Endodermal cell (in vitro differentiated cells): ENCODE measurements around the gene DDX49. TPM values are rescaled to one million over a fixed set of nuclear protein-coding genes. Genes with fewer than 3 reads are reported as not detected.

Experiments
- DNase-seq: peaks from one replicate; pipeline ENCODE4 v3.0.0-alpha.2; 2017
- H3K27ac ChIP-seq: 2 replicates; pipeline ENCODE4 v1.5.1; 2013; ENCODE audit warnings: mild to moderate bottlenecking, low read depth, low read length, moderate library complexity
- H3K27me3 ChIP-seq: 2 replicates; pipeline ENCODE4 v1.6.1; 2013; ENCODE audit warnings: mild to moderate bottlenecking, low read length, moderate library complexity; ENCODE audit not compliant: insufficient read depth, control insufficient read depth, poor library complexity, severe bottlenecking
- H3K36me3 ChIP-seq: 2 replicates; pipeline ENCODE4 v1.7.0; 2013; ENCODE audit warnings: mild to moderate bottlenecking, low read length, moderate library complexity; ENCODE audit not compliant: control insufficient read depth, insufficient read depth
- H3K4me1 ChIP-seq: one replicate; pipeline ENCODE4 v1.7.0; 2013; ENCODE audit warnings: low read length; ENCODE audit not compliant: control insufficient read depth, insufficient read depth
- H3K4me3 ChIP-seq: 2 replicates; pipeline ENCODE4 v1.5.1; 2013; ENCODE audit warnings: mild to moderate bottlenecking, low read length, moderate library complexity
- H3K9ac ChIP-seq: 2 replicates; pipeline ENCODE4 v1.6.1; 2013; ENCODE audit warnings: mild to moderate bottlenecking, low read length, moderate library complexity; ENCODE audit not compliant: poor library complexity, severe bottlenecking; ENCODE audit errors: extremely low read depth
- H3K9me3 ChIP-seq: 2 replicates; pipeline ENCODE4 v1.6.1; 2013; ENCODE audit warnings: mild to moderate bottlenecking, low read length, moderate library complexity; ENCODE audit not compliant: control insufficient read depth
- H3K27ac Mint-ChIP-seq: 2 replicates; pipeline ENCODE4 v1.8.0; 2020; ENCODE audit warnings: mixed read lengths
- H3K27me3 Mint-ChIP-seq: 2 replicates; pipeline ENCODE4 v1.8.0; 2021; ENCODE audit warnings: mild to moderate bottlenecking, mixed read lengths; ENCODE audit not compliant: insufficient read depth
- H3K36me3 Mint-ChIP-seq: 2 replicates; pipeline ENCODE4 v1.8.0; 2020; ENCODE audit warnings: low read depth, mixed read lengths
- H3K4me1 Mint-ChIP-seq: 2 replicates; pipeline ENCODE4 v1.8.0; 2020; ENCODE audit warnings: mixed read lengths
- H3K4me3 Mint-ChIP-seq: 2 replicates; pipeline ENCODE4 v1.8.0; 2020; ENCODE audit warnings: mild to moderate bottlenecking, moderate library complexity, mixed read lengths
- H3K9me3 Mint-ChIP-seq: 2 replicates; pipeline ENCODE4 v1.8.0; 2020; ENCODE audit warnings: mild to moderate bottlenecking, mixed read lengths
- CTCF ChIP-seq: fragments of 200-600 bp; sonication (generic); conservative IDR thresholded peaks from 2 replicates; pipeline ENCODE4 v1.5.0; 2021; ENCODE audit warnings: antibody characterized with exemption, mild to moderate bottlenecking
- WGBS, 2 experiments: methylation state at CpG; one replicate each; pipeline versions ENCODE4 v1.1.5 to v1.1.7; 2013; ENCODE audit warnings: missing lambda C conversion rate in 2 of 2, mixed read lengths in 1 of 2; ENCODE audit not compliant: insufficient coverage in 1 of 2, insufficient read length in 1 of 2; 5-methylcytosine and 5-hydroxymethylcytosine counted together
- total RNA-seq, 2 donors: library from RNA; stranded (reverse); fragmentation: NEBNext Ultra II Directional in 1 of 2; extraction: Animal tissue kit (Norgen Biotek cat#: 25700) in 1 of 2; gene quantifications; 2 replicates in 1 of 2; 3 replicates in 1 of 2; pipeline ENCODE4 v1.2.1, GENCODE V29; 2021

DDX49 gene
- total RNA-seq, 2 donors from 2014 or later, result 30.4 to 37.9 TPM

GRCh38 chr19:18876865-18877264 lies 42.6 kb upstream of the DDX49 start:
- peaks cover 9% of the 10 kb centered on the region for H3K4me1 Mint-ChIP-seq
- H3K36me3 Mint-ChIP-seq, result peaks cover 68% of the 10 kb centered on the region
- DNase-seq, result no peak
- H3K27me3 Mint-ChIP-seq, result no peaks in the 10 kb centered on the region
- 93 to 97% methylated on average over 6 to 7 of the region's 7 CpGs for WGBS, 2 experiments
- Histone ChIP-seq H3K4me3 (no peak overlapping the region), H3K4me1 (peaks cover under 1% of the 10 kb centered on the region), H3K36me3 (peaks cover 42% of the 10 kb centered on the region), H3K9me3 (peaks cover 8% of the 10 kb centered on the region), H3K27me3 (no peaks in the 10 kb centered on the region), H3K27ac (no peak overlapping the region), H3K9ac (no peak overlapping the region)
- TF ChIP-seq CTCF, result no peak
- no peak overlapping the region for H3K27ac Mint-ChIP-seq
- peaks cover 7% of the 10 kb centered on the region for H3K9me3 Mint-ChIP-seq
- no peak overlapping the region for H3K4me3 Mint-ChIP-seq

- no peak overlapping the region for H3K4me3 Mint-ChIP-seq
Observed at GRCh38 chr19:18878058-18878797, 41.3 kb upstream of the DDX49 start.

GRCh38 chr19:18878858-18879578 lies 40.5 kb upstream of the DDX49 start:
- Mint-ChIP-seq H3K27me3 (no peaks in the 10 kb centered on the region), H3K36me3 (peaks cover 72% of the 10 kb centered on the region), H3K4me3 (no peak overlapping the region), H3K4me1 (no peaks in the 10 kb centered on the region), H3K9me3 (peaks cover 7% of the 10 kb centered on the region), H3K27ac (no peak overlapping the region)
- DNase-seq, result no peak
- Histone ChIP-seq H3K27ac (no peak overlapping the region), H3K36me3 (peaks cover 47% of the 10 kb centered on the region), H3K9ac (no peak overlapping the region), H3K27me3 (no peaks in the 10 kb centered on the region), H3K9me3 (peaks cover 8% of the 10 kb centered on the region), H3K4me3 (no peak overlapping the region), H3K4me1 (no peaks in the 10 kb centered on the region)
- TF ChIP-seq CTCF, result no peak
- 94 to 95% methylated on average over 22 to 34 of the region's 34 CpGs for WGBS, 2 experiments

More at GRCh38 chr19:18878058-18878797, 41.3 kb upstream of the DDX49 start:
- H3K9ac ChIP-seq, result no peak overlapping the region
- no peak for TF ChIP-seq CTCF
- Mint-ChIP-seq H3K27me3 (no peaks in the 10 kb centered on the region), H3K27ac (no peak overlapping the region), H3K4me1 (no peaks in the 10 kb centered on the region), H3K36me3 (peaks cover 68% of the 10 kb centered on the region), H3K9me3 (peaks cover 7% of the 10 kb centered on the region)
- peaks cover 44% of the 10 kb centered on the region for H3K36me3 ChIP-seq
- H3K4me3 ChIP-seq, result no peak overlapping the region
- no peaks in the 10 kb centered on the region for H3K4me1 ChIP-seq
- peaks cover 8% of the 10 kb centered on the region for H3K9me3 ChIP-seq
- WGBS, 2 experiments, result 92 to 96% methylated on average over 21 to 25 of the region's 25 CpGs
- no peak for DNase-seq
- H3K27ac ChIP-seq, result no peak overlapping the region
- no peaks in the 10 kb centered on the region for H3K27me3 ChIP-seq
